ENCODE data around the gene SGPP2. TPM values are rescaled to one million over a fixed set of nuclear protein-coding genes. Genes with fewer than 3 reads are reported as not detected.
A peak's percentile ranks its signal among the peaks of the same experiment; 100 is the strongest.

Gene SGPP2
- total and polyA plus RNA-seq, 4 experiments from 2014 or later: 2.1 to 9.9 (median 5.5) TPM

GRCh38 chr2:222548992-222549391 lies 124.6 kb downstream of the SGPP2 start:
- no peak for DNase-seq
- Mint-ChIP-seq H3K4me3 (no peak overlapping the region), H3K36me3 (no peaks in the 10 kb centered on the region), H3K27ac (no peak overlapping the region), H3K9me3 (no peaks in the 10 kb centered on the region), H3K4me1 (peaks cover 0 to 2% (median 0%) of the 10 kb centered on the region in 4 donors), H3K27me3 (peaks cover 0 to 2% of the 10 kb centered on the region in 2 donors)
- H3K4me3 ChIP-seq (ENCODE audit: low read length in 2 of 2): no peak overlapping the region
- no peaks in the 10 kb centered on the region for H3K36me3 ChIP-seq (ENCODE audit: insufficient read depth, low read length)
- no peaks in the 10 kb centered on the region for H3K9me3 ChIP-seq (ENCODE audit: control insufficient read depth in 1 of 2, low read length in 2 of 2)
- ChIA-PET CTCF (ENCODE audit: partially characterized antibody) (interaction anchor here (1.4 kb wide), 1 partner anchor 231 kb away, joined by 3 read pairs; no protein-coding TSS in a partner anchor), POLR2A (ENCODE audit: partially characterized antibody) (no interaction called here)
- no peaks in the 10 kb centered on the region for H3K27me3 ChIP-seq (ENCODE audit: insufficient read depth, low read length)
- intact Hi-C loops (cut with micrococcal nuclease): no loop called here
- H3K4me1 ChIP-seq (ENCODE audit: insufficient read depth, low read length): no peaks in the 10 kb centered on the region
- H3K27ac ChIP-seq (ENCODE audit: low read depth, low read length): no peak overlapping the region

GRCh38 chr2:222554517-222554916 lies 130.2 kb downstream of the SGPP2 start:
- Histone ChIP-seq H3K4me1 (ENCODE audit: insufficient read depth, low read length) (no peaks in the 10 kb centered on the region), H3K27ac (ENCODE audit: low read depth, low read length) (no peak overlapping the region), H3K9me3 (ENCODE audit: control insufficient read depth in 1 of 2, low read length in 2 of 2) (no peaks in the 10 kb centered on the region), H3K4me3 (ENCODE audit: low read length in 2 of 2) (no peak overlapping the region), H3K36me3 (ENCODE audit: insufficient read depth, low read length) (no peaks in the 10 kb centered on the region), H3K27me3 (ENCODE audit: insufficient read depth, low read length) (no peaks in the 10 kb centered on the region)
- intact Hi-C loops (cut with micrococcal nuclease): no loop called here
- Mint-ChIP-seq H3K4me1 (peaks cover 0 to 3% (median under 1%) of the 10 kb centered on the region in 4 donors), H3K27ac (no peak overlapping the region), H3K4me3 (no peak overlapping the region), H3K36me3 (no peaks in the 10 kb centered on the region), H3K27me3 (peaks cover 2 to 3% of the 10 kb centered on the region in 2 donors), H3K9me3 (peaks cover 0 to 2% (median 0%) of the 10 kb centered on the region in 8 donors)
- no peak for DNase-seq
- CTCF ChIA-PET (ENCODE audit: partially characterized antibody): interaction anchor here (1.7 kb wide), 1 partner anchor 237 kb away, joined by 11 read pairs; no protein-coding TSS in a partner anchor
- POLR2A ChIA-PET (ENCODE audit: partially characterized antibody): no interaction called here

- Histone ChIP-seq H3K4me3 (ENCODE audit: low read length in 2 of 2) (no peak overlapping the region), H3K4me1 (ENCODE audit: insufficient read depth, low read length) (no peaks in the 10 kb centered on the region), H3K36me3 (ENCODE audit: insufficient read depth, low read length) (no peaks in the 10 kb centered on the region), H3K27me3 (ENCODE audit: insufficient read depth, low read length) (no peaks in the 10 kb centered on the region), H3K27ac (ENCODE audit: low read depth, low read length) (no peak overlapping the region), H3K9me3 (ENCODE audit: control insufficient read depth in 1 of 2, low read length in 2 of 2) (no peaks in the 10 kb centered on the region)
- no peak overlapping the region for H3K4me3 Mint-ChIP-seq
- H3K27ac Mint-ChIP-seq: no peak overlapping the region
- H3K4me1 Mint-ChIP-seq: peaks cover 0 to 1% (median 0%) of the 10 kb centered on the region in 4 donors
- peaks cover 0 to 12% of the 10 kb centered on the region in 2 donors for H3K36me3 Mint-ChIP-seq
- CTCF ChIA-PET (ENCODE audit: partially characterized antibody): interaction anchor here (0.8 to 5.7 kb wide), 4 partner anchors 9 to 503 kb away, joined by 4 to 43 read pairs (median 4); a partner anchor contains a TSS
- no peak for DNase-seq
- intact Hi-C loops (cut with micrococcal nuclease): no loop called here
- POLR2A ChIA-PET (ENCODE audit: partially characterized antibody): no interaction called here
- H3K27me3 Mint-ChIP-seq: peaks cover 0 to 3% of the 10 kb centered on the region in 2 donors
- H3K9me3 Mint-ChIP-seq: peaks cover 0 to 2% (median 0%) of the 10 kb centered on the region in 8 donors
These were observed 136.8 kb downstream of the SGPP2 start for GRCh38 chr2:222561151-222561550.

GRCh38 chr2:222561817-222562645 lies 137.7 kb downstream of the SGPP2 start:
- ChIA-PET CTCF (ENCODE audit: partially characterized antibody) (interaction anchor here (0.9 to 5.7 kb wide), 5 partner anchors 9 to 248 kb away, joined by 3 to 43 read pairs (median 5); a partner anchor contains a TSS), POLR2A (ENCODE audit: partially characterized antibody) (no interaction called here)
- Histone ChIP-seq H3K4me3 (ENCODE audit: low read length in 2 of 2) (no peak overlapping the region), H3K4me1 (ENCODE audit: insufficient read depth, low read length) (no peaks in the 10 kb centered on the region), H3K9me3 (ENCODE audit: control insufficient read depth in 1 of 2, low read length in 2 of 2) (no peaks in the 10 kb centered on the region), H3K27ac (ENCODE audit: low read depth, low read length) (no peak overlapping the region), H3K27me3 (ENCODE audit: insufficient read depth, low read length) (no peaks in the 10 kb centered on the region), H3K36me3 (ENCODE audit: insufficient read depth, low read length) (no peaks in the 10 kb centered on the region)
- Mint-ChIP-seq H3K9me3 (peaks cover 0 to under 1% (median 0%) of the 10 kb centered on the region in 8 donors), H3K27me3 (peaks cover 0 to 2% of the 10 kb centered on the region in 2 donors), H3K4me1 (peaks cover 0 to under 1% (median 0%) of the 10 kb centered on the region in 4 donors), H3K4me3 (no peak overlapping the region), H3K27ac (peak overlapping the region in 1 of 7 donors; percentile 65), H3K36me3 (peaks cover 6 to 17% of the 10 kb centered on the region in 2 donors)
- intact Hi-C loops (cut with micrococcal nuclease): no loop called here
- DNase-seq: peak; percentile 16 to 52 (median 36)

- peaks cover 8 to 22% of the 10 kb centered on the region in 2 donors for H3K36me3 Mint-ChIP-seq
- no peak overlapping the region for H3K4me3 Mint-ChIP-seq
- no peaks in the 10 kb centered on the region for H3K4me1 Mint-ChIP-seq
- Histone ChIP-seq H3K4me3 (ENCODE audit: low read length in 2 of 2) (no peak overlapping the region), H3K4me1 (ENCODE audit: insufficient read depth, low read length) (no peaks in the 10 kb centered on the region), H3K36me3 (ENCODE audit: insufficient read depth, low read length) (no peaks in the 10 kb centered on the region), H3K9me3 (ENCODE audit: control insufficient read depth in 1 of 2, low read length in 2 of 2) (no peaks in the 10 kb centered on the region), H3K27ac (ENCODE audit: low read depth, low read length) (no peak overlapping the region), H3K27me3 (ENCODE audit: insufficient read depth, low read length) (no peaks in the 10 kb centered on the region)
- peak overlapping the region in 2 of 7 donors; percentile 3 to 11 for H3K27ac Mint-ChIP-seq
- H3K9me3 Mint-ChIP-seq: no peaks in the 10 kb centered on the region
- no peaks in the 10 kb centered on the region for H3K27me3 Mint-ChIP-seq
- POLR2A ChIA-PET (ENCODE audit: partially characterized antibody): no interaction called here
- CTCF ChIA-PET (ENCODE audit: partially characterized antibody): interaction anchor here (5.7 kb wide), 1 partner anchor 244 kb away, joined by 43 read pairs; a partner anchor contains a TSS
- intact Hi-C loops (cut with micrococcal nuclease): no loop called here
- no peak for DNase-seq
These were observed 138.9 kb downstream of the SGPP2 start for GRCh38 chr2:222563106-222563718.

- no peak for DNase-seq
- H3K4me1 Mint-ChIP-seq: no peaks in the 10 kb centered on the region
- H3K4me1 ChIP-seq (ENCODE audit: insufficient read depth, low read length): no peaks in the 10 kb centered on the region
- no peak overlapping the region for H3K4me3 Mint-ChIP-seq
- no peaks in the 10 kb centered on the region for H3K36me3 ChIP-seq (ENCODE audit: insufficient read depth, low read length)
- no peaks in the 10 kb centered on the region for H3K9me3 Mint-ChIP-seq
- H3K36me3 Mint-ChIP-seq: peaks cover 8 to 23% of the 10 kb centered on the region in 2 donors
- intact Hi-C loops (cut with micrococcal nuclease): no loop called here
- H3K27me3 ChIP-seq (ENCODE audit: insufficient read depth, low read length): no peaks in the 10 kb centered on the region
- no peaks in the 10 kb centered on the region for H3K27me3 Mint-ChIP-seq
- H3K4me3 ChIP-seq (ENCODE audit: low read length in 2 of 2): no peak overlapping the region
- H3K27ac ChIP-seq (ENCODE audit: low read depth, low read length): no peak overlapping the region
- H3K9me3 ChIP-seq (ENCODE audit: control insufficient read depth in 1 of 2, low read length in 2 of 2): no peaks in the 10 kb centered on the region
- ChIA-PET POLR2A (ENCODE audit: partially characterized antibody) (no interaction called here), CTCF (ENCODE audit: partially characterized antibody) (interaction anchor here (0.7 to 5.7 kb wide), 4 partner anchors 51 to 506 kb away, joined by 3 to 43 read pairs (median 3); a partner anchor contains a TSS)
- H3K27ac Mint-ChIP-seq: peak overlapping the region in 2 of 7 donors; percentile 41 to 61
These were observed 139.6 kb downstream of the SGPP2 start for GRCh38 chr2:222563936-222564335.

GRCh38 chr2:222566229-222566628 lies 141.9 kb downstream of the SGPP2 start:
- no peak for DNase-seq
- H3K4me3 ChIP-seq (ENCODE audit: low read length in 2 of 2): no peak overlapping the region
- Mint-ChIP-seq H3K4me3 (no peak overlapping the region), H3K27me3 (no peaks in the 10 kb centered on the region), H3K4me1 (no peaks in the 10 kb centered on the region), H3K9me3 (no peaks in the 10 kb centered on the region), H3K27ac (no peak overlapping the region), H3K36me3 (peaks cover 13 to 34% of the 10 kb centered on the region in 2 donors)
- peaks cover under 1% of the 10 kb centered on the region for H3K36me3 ChIP-seq (ENCODE audit: insufficient read depth, low read length)
- no peaks in the 10 kb centered on the region for H3K4me1 ChIP-seq (ENCODE audit: insufficient read depth, low read length)
- H3K9me3 ChIP-seq (ENCODE audit: control insufficient read depth in 1 of 2, low read length in 2 of 2): no peaks in the 10 kb centered on the region
- no peaks in the 10 kb centered on the region for H3K27me3 ChIP-seq (ENCODE audit: insufficient read depth, low read length)
- intact Hi-C loops (cut with micrococcal nuclease): no loop called here
- H3K27ac ChIP-seq (ENCODE audit: low read depth, low read length): no peak overlapping the region
- ChIA-PET CTCF (ENCODE audit: partially characterized antibody) (interaction anchor here (1.6 kb wide), 2 partner anchors 21 to 248 kb away, joined by 4 read pairs; no protein-coding TSS in a partner anchor), POLR2A (ENCODE audit: partially characterized antibody) (no interaction called here)

All from CD4-positive, alpha-beta memory T cell (primary cell).